ENCODE data around the gene JHY.

JHY gene

GRCh38 chr11:123006860-123007542 is 124.4 kb downstream of the JHY start:
- H3K4me3 ChIP-seq (replicated peaks in 1 of 2; ENCODE audit: low read depth in 2 of 2, low read length in 2 of 2), result no peak overlapping the region
- TF ChIP-seq CTCF (IDR thresholded peaks at IDR 0.05; ENCODE audit: low read depth, low read length), result no peak
- no peak for DNase-seq (ENCODE audit: low read depth in 2 of 2)
